ENCODE results near the gene NKX1-2.

NKX1-2 gene

DNA sequence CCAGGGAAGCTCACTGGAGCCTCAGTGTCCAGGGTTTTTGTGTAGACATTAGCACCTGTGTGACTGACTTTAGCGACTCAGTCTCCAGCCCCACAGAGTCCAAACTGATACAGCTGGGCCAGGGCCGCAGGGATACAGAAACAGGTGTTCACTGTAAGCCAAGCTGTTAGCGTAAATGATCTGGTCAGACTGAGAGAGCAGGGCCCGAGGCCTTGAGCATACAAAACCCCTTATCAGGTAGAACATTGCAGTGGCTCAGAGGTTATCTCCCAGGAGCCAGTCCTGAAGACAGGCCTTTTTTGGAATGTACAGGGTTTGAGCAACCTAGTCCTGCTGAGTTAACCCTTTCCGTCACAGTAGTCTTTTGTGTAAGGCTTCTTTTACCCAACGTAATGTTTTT is 36.8 kb upstream of the NKX1-2 start:
- no peaks in the 10 kb centered on the region for H3K4me1 ChIP-seq (ENCODE audit: control insufficient read depth, insufficient read depth, low read length)
- ChIA-PET POLR2A (no interaction called here), CTCF (no interaction called here)

DNA sequence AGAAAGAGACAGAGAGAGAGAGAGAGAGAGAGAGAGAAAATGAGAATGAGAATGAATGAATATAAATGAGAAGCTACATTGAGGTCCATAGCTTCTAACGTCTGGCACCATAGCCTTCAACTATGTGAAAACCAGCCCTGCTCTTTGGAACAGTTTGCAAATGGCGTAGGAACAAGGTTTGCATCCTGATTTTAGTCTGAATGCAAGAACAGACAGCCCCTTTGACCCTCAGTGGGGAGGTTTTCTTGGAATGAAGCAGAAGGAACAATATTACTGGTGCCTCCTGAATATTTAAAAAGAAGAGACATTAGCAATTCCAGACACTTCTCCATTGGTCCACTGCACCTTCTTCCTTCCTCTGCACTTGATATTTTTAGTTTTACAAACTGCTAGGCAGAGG is 34.8 kb upstream of the NKX1-2 start:
- Histone ChIP-seq H3K36me3 (ENCODE audit: control insufficient read depth in 2 of 2, insufficient read depth in 1 of 2, low read length in 2 of 2) (no peaks in the 10 kb centered on the region), H3K9me3 (ENCODE audit: control insufficient read depth, insufficient read depth, low read depth, low read length) (no peaks in the 10 kb centered on the region), H3K4me1 (ENCODE audit: control insufficient read depth, insufficient read depth, low read length) (no peaks in the 10 kb centered on the region), H3K4me3 (ENCODE audit: low read depth, low read length) (no peak overlapping the region), H3K27ac (ENCODE audit: extremely low read depth, low read depth, low read length) (no peak overlapping the region)
- ChIA-PET POLR2A (no interaction called here), CTCF (no interaction called here)
- no peak for TF ChIP-seq PRDM1 (tag by site-specific recombination; IDR thresholded peaks at IDR 0.05)
- TF ChIP-seq ZNF174 (tag by site-specific recombination; IDR thresholded peaks at IDR 0.05) = no peak
- no peak for TF ChIP-seq ZBTB1 (tag by site-specific recombination; IDR thresholded peaks at IDR 0.05)
- TF ChIP-seq ZFHX2 (tag by site-specific recombination; conservative IDR thresholded peaks at IDR 0.05) = no peak
- TF ChIP-seq ZNF658 (tag by site-specific recombination; IDR thresholded peaks at IDR 0.05) = no peak
- TF ChIP-seq ZNF23 (tag by site-specific recombination; IDR thresholded peaks at IDR 0.05; ENCODE audit: borderline replicate concordance) = no peak
- TF ChIP-seq SALL2 (tag by site-specific recombination; IDR thresholded peaks at IDR 0.05; ENCODE audit: borderline replicate concordance) = no peak
- no peak for TF ChIP-seq ZBTB8A (tag by site-specific recombination; IDR thresholded peaks at IDR 0.05)
- TF ChIP-seq ZNF585B (tag by site-specific recombination; IDR thresholded peaks at IDR 0.05) = no peak
- no peak for TF ChIP-seq ZNF449 (tag by site-specific recombination; IDR thresholded peaks at IDR 0.05)
- TF ChIP-seq PRDM4 (tag by site-specific recombination; IDR thresholded peaks at IDR 0.05) = no peak
- TF ChIP-seq ZNF654 (tag by site-specific recombination; IDR thresholded peaks at IDR 0.05; ENCODE audit: low read depth) = no peak
- no peak for TF ChIP-seq ZNF670 (tag by site-specific recombination; IDR thresholded peaks at IDR 0.05; ENCODE audit: low read depth)
- TF ChIP-seq ZSCAN16 (tag by site-specific recombination; IDR thresholded peaks at IDR 0.05) = no peak
- no peak for TF ChIP-seq ZNF146 (tag by site-specific recombination; IDR thresholded peaks at IDR 0.05)
- no peak for TF ChIP-seq HOXC10 (CRISPR knock-in tag; IDR thresholded peaks at IDR 0.05)
- TF ChIP-seq ZNF175 (tag by site-specific recombination; IDR thresholded peaks at IDR 0.05) = no peak
- TF ChIP-seq SP3 (tag by site-specific recombination; IDR thresholded peaks at IDR 0.05) = no peak
- TF ChIP-seq ZNF473 (tag by site-specific recombination; IDR thresholded peaks at IDR 0.05) = no peak
- no peak for TF ChIP-seq ZNF558 (tag by site-specific recombination; IDR thresholded peaks at IDR 0.05)

More for the DNA sequence above, 36.8 kb upstream of the NKX1-2 start:
- no peak for TF ChIP-seq ZNF121 (tag by site-specific recombination; IDR thresholded peaks at IDR 0.05)
- TF ChIP-seq TSHZ1 (tag by site-specific recombination; IDR thresholded peaks at IDR 0.05; ENCODE audit: borderline replicate concordance) = no peak
- Histone ChIP-seq H3K4me3 (ENCODE audit: low read depth, low read length) (no peak overlapping the region), H3K9me3 (ENCODE audit: control insufficient read depth, insufficient read depth, low read depth, low read length) (no peaks in the 10 kb centered on the region), H3K36me3 (ENCODE audit: control insufficient read depth in 2 of 2, insufficient read depth in 1 of 2, low read length in 2 of 2) (no peaks in the 10 kb centered on the region), H3K27ac (ENCODE audit: extremely low read depth, low read depth, low read length) (no peak overlapping the region)
